ENCODE measurements around the gene TEAD1.

The TEAD1 gene

GRCh38 chr11:12811861-12812260 lies 137.6 kb downstream of the TEAD1 start:
- no peak for DNase-seq (ENCODE audit: low spot score)

- no peak for DNase-seq (ENCODE audit: low spot score)
These were observed 138.6 kb downstream of the TEAD1 start for GRCh38 chr11:12812849-12813248.

GRCh38 chr11:12813371-12814225 lies 139.4 kb downstream of the TEAD1 start:
- DNase-seq (ENCODE audit: low spot score) = no peak

GRCh38 chr11:12815129-12815480 lies 140.9 kb downstream of the TEAD1 start:
- no peak for DNase-seq (ENCODE audit: low spot score)

- no peak for DNase-seq (ENCODE audit: low spot score)
These were observed 141.8 kb downstream of the TEAD1 start for GRCh38 chr11:12815931-12816494.

GRCh38 chr11:12817681-12818332 lies 143.6 kb downstream of the TEAD1 start:
- no peak for DNase-seq (ENCODE audit: low spot score)

GRCh38 chr11:12818333-12819015 lies 144.3 kb downstream of the TEAD1 start:
- DNase-seq (ENCODE audit: low spot score) = no peak

- DNase-seq (ENCODE audit: low spot score) = no peak
These were observed 148.3 kb downstream of the TEAD1 start for GRCh38 chr11:12822392-12823022.

GRCh38 chr11:12824281-12825041 lies 150.2 kb downstream of the TEAD1 start:
- no peak for DNase-seq (ENCODE audit: low spot score)

GRCh38 chr11:12826441-12826840 lies 152.2 kb downstream of the TEAD1 start:
- DNase-seq (ENCODE audit: low spot score) = no peak

GRCh38 chr11:12827369-12827768 lies 153.1 kb downstream of the TEAD1 start:
- no peak for DNase-seq (ENCODE audit: low spot score)

GRCh38 chr11:12827929-12828812 lies 153.9 kb downstream of the TEAD1 start:
- DNase-seq (ENCODE audit: low spot score) = no peak

GRCh38 chr11:12829131-12829530 lies 154.9 kb downstream of the TEAD1 start:
- DNase-seq (ENCODE audit: low spot score) = no peak

GRCh38 chr11:12829540-12830314 lies 155.5 kb downstream of the TEAD1 start:
- DNase-seq (ENCODE audit: low spot score) = no peak

GRCh38 chr11:12831471-12832202 lies 157.4 kb downstream of the TEAD1 start:
- DNase-seq (ENCODE audit: low spot score) = no peak

- DNase-seq (ENCODE audit: low spot score) = no peak
These were observed 158.4 kb downstream of the TEAD1 start for GRCh38 chr11:12832480-12833224.

GRCh38 chr11:12834166-12834565 lies 159.9 kb downstream of the TEAD1 start:
- no peak for DNase-seq (ENCODE audit: low spot score)

GRCh38 chr11:12834630-12835029 lies 160.4 kb downstream of the TEAD1 start:
- no peak for DNase-seq (ENCODE audit: low spot score)

All from RKO (cell line).